DMS53 (cell line): ENCODE measurements around the gene TIGIT.

Experiments used
- DNase-seq: peaks from one replicate; lab custom pipeline; 2025; lab: John Stamatoyannopoulos, UW

Gene TIGIT

DNA sequence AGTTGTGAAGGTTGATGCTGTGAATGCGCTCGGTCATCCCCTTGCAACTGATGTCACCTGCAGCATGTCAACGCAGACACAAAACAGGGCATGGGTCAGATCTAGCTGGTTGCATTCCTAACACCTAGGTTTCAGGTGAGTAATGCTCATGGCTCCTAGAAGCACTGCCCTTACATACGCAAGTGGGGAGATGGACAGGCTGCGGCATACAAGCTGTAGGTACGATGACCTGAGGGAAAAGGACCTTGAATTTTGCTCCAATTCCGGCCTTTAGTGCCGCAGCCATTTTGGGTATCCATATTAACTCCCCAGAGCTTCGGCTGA lies 58.0 kb downstream of the TIGIT start:
- DNase-seq: no peak

DNA sequence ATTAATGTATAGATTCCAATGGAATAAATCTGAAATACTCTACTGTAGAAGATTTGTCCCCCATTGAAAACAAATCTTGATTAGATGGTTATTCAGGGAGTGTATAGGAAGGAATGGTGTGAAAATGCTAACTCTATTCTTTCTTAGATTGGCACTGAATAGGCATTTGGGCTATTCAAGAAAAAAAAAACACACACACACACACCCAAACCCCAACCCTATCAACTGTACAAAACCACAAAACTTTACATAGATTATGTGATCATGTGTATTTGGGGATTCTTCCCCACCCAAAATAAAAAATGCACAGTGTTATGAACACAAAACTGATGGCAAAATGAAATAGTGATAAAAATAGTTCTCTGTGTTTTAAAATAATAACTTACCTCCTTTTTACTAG lies 61.8 kb downstream of the TIGIT start:
- DNase-seq: no peak

DNA sequence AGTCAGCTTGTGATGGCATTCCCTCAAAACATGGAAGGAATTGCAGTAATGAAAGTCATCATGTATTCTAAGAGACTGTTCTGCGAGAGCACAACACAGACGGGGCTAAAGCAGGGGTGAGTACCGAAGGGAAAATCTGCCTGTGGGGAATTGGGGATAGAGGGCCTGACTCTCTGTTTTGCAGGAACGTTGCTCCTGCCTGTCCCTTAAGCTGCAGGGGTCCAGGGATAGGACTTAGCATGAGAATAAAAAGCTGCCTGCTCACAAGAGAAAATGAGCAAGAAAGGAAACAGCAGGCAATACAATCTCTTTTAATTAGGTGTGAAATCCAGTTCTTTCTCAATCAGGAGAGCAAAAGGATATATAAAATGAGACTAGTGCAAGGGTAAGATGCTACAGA lies 62.2 kb downstream of the TIGIT start:
- no peak for DNase-seq

DNA sequence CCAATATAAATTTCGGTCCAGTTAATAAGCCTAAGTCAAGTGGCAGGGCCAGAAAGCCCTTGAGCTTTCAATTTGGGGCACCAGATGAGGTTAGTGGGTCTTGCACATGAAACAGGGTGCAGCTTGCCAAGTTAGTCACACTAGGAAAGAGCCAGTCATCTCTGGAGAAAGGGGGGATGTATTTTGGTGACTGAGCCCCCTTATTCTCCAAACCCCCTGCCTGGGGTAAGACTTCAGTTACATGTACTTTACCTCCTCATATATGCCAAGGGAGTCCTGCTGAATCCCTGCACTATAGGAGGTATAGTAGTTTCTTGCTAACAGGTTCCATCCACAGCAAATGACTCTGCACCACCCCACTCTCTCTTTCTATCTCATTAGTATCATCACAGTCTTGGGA lies 62.7 kb downstream of the TIGIT start:
- DNase-seq: no peak
